Thoracic aorta (tissue), 2 donors: ENCODE results near the gene CKAP2L. TPM values are rescaled to one million over a fixed set of nuclear protein-coding genes. Genes with fewer than 3 reads are reported as not detected.

ENCODE experiments used
- ATAC-seq: fragments of 150-250 bp; one replicate; pipeline ENCODE4 v1.8.0; 2017; ENCODE audit warnings: low read depth; ENCODE audit not compliant: insufficient number of reproducible peaks, low FRiP score
- DNase-seq: peaks from one replicate; pipeline ENCODE4 v3.0.0-alpha.2; 2020; ENCODE audit warnings: low spot score
- H3K27ac ChIP-seq, 2 donors: fragments of 200-600 bp; sonication (generic); 1 replicate in 1 of 2; 2 replicates in 1 of 2; pipeline ENCODE4 v1.5.1; 2016; ENCODE audit warnings: mild to moderate bottlenecking in 2 of 2, moderate library complexity in 2 of 2
- H3K27me3 ChIP-seq: fragments of 200-600 bp; sonication (generic); replicated peaks from 2 replicates; pipeline ENCODE4 v1.6.0; 2016; ENCODE audit warnings: mild to moderate bottlenecking; ENCODE audit not compliant: insufficient read depth
- H3K36me3 ChIP-seq: fragments of 200-600 bp; sonication (generic); one replicate; pipeline ENCODE4 v1.5.1; 2016
- H3K4me1 ChIP-seq, 2 donors: fragments of 200-600 bp; sonication (generic); 1 replicate in 1 of 2; 2 replicates in 1 of 2; pipeline versions ENCODE4 v1.5.1 to v1.6.0; 2016; ENCODE audit warnings: low read depth in 2 of 2, mild to moderate bottlenecking in 1 of 2; ENCODE audit not compliant: control insufficient read depth in 1 of 2
- H3K4me3 ChIP-seq: fragments of 200-600 bp; sonication (generic); 2 replicates; pipeline ENCODE4 v1.5.1; 2016; ENCODE audit warnings: mild to moderate bottlenecking
- H3K9me3 ChIP-seq: fragments of 200-600 bp; sonication (generic); 2 replicates; pipeline ENCODE4 v1.5.1; 2016
- CTCF ChIP-seq: fragments of 200-600 bp; sonication (generic); IDR thresholded peaks from one replicate; pipeline ENCODE4 v1.5.1; 2019; ENCODE audit warnings: antibody characterized with exemption
- total RNA-seq, 2 donors: library from RNA; depleted of rRNA; stranded (reverse); fragments of >200 nt; gene quantifications; one replicate each; pipeline versions ENCODE4 v1.1.0 to v1.2.3, GENCODE V29; 2016

The CKAP2L gene
- total RNA-seq, 2 donors from 2014 or later, result 1.3 TPM; not detected in 1

- H3K9me3 ChIP-seq, result no peaks in the 10 kb centered on the region
- no peak for TF ChIP-seq CTCF
- no peak overlapping the region for H3K4me3 ChIP-seq
- no peaks in the 10 kb centered on the region for H3K36me3 ChIP-seq
- H3K27ac ChIP-seq, result no peak overlapping the region
- no peak for DNase-seq
- no peaks in the 10 kb centered on the region for H3K27me3 ChIP-seq
- no peak for ATAC-seq
- H3K4me1 ChIP-seq, result no peaks in the 10 kb centered on the region
Measured at GRCh38 chr2:112698834-112699515, 65.4 kb downstream of the CKAP2L start.

- H3K27ac ChIP-seq, result no peak overlapping the region
- H3K27me3 ChIP-seq, result no peaks in the 10 kb centered on the region
- H3K9me3 ChIP-seq, result no peaks in the 10 kb centered on the region
- H3K36me3 ChIP-seq, result no peaks in the 10 kb centered on the region
- no peak for DNase-seq
- no peak for ATAC-seq
- no peak for TF ChIP-seq CTCF
- peaks cover 0 to 10% of the 10 kb centered on the region in 2 donors for H3K4me1 ChIP-seq
- no peak overlapping the region for H3K4me3 ChIP-seq
Measured at GRCh38 chr2:112694182-112694581, 70.2 kb downstream of the CKAP2L start.

- TF ChIP-seq CTCF, result no peak
- no peak for ATAC-seq
Measured at GRCh38 chr2:112693596-112693995, 70.8 kb downstream of the CKAP2L start.

GRCh38 chr2:112692918-112693317, 71.5 kb downstream of the CKAP2L start:
- no peak overlapping the region for H3K27ac ChIP-seq
- DNase-seq, result no peak
- TF ChIP-seq CTCF, result no peak

More at GRCh38 chr2:112693596-112693995, 70.8 kb downstream of the CKAP2L start:
- no peaks in the 10 kb centered on the region for H3K27me3 ChIP-seq
- no peak for DNase-seq
- H3K27ac ChIP-seq, result no peak overlapping the region
- peaks cover 0 to 10% of the 10 kb centered on the region in 2 donors for H3K4me1 ChIP-seq
- no peak overlapping the region for H3K4me3 ChIP-seq
- no peaks in the 10 kb centered on the region for H3K36me3 ChIP-seq
- no peaks in the 10 kb centered on the region for H3K9me3 ChIP-seq

GRCh38 chr2:112692495-112692911, 71.9 kb downstream of the CKAP2L start:
- ATAC-seq (no peak), DNase-seq (no peak)
- TF ChIP-seq CTCF, result no peak
- Histone ChIP-seq H3K4me3 (no peak overlapping the region), H3K4me1 (peaks cover 0 to 10% of the 10 kb centered on the region in 2 donors), H3K27ac (no peak overlapping the region), H3K9me3 (no peaks in the 10 kb centered on the region), H3K36me3 (no peaks in the 10 kb centered on the region), H3K27me3 (no peaks in the 10 kb centered on the region)

More at GRCh38 chr2:112692918-112693317, 71.5 kb downstream of the CKAP2L start:
- H3K27me3 ChIP-seq, result no peaks in the 10 kb centered on the region
- H3K4me1 ChIP-seq, result peaks cover 0 to 10% of the 10 kb centered on the region in 2 donors
- H3K36me3 ChIP-seq, result no peaks in the 10 kb centered on the region
- ATAC-seq, result no peak
- no peaks in the 10 kb centered on the region for H3K9me3 ChIP-seq
- no peak overlapping the region for H3K4me3 ChIP-seq
